HepG2 (cell line): ENCODE measurements around the gene TBATA. TPM values are rescaled to one million over a fixed set of nuclear protein-coding genes. Genes with fewer than 3 reads are reported as not detected.

Experiments
- ATAC-seq: fragments of 200-7000 bp; cut with Tn5 transposase; 3 replicates; pipeline ENCODE4 v1.9.1; 2020; ENCODE audit warnings: mild to moderate bottlenecking, moderate library complexity
- BruUV-seq: library from RNA; stranded (reverse); fragments of 400-500 nt; replicated peaks from 2 replicates; lab custom pipeline; 2021; lab: Mats Ljungman, UMichigan
- CTCF ChIA-PET: fragments of 300-600 bp; formaldehyde crosslinking; extraction: SDS; loops from one replicate; lab custom pipeline; 2021; ENCODE audit warnings: low total read pairs, inconsistent platforms, low intra/inter-chr PET ratio; lab: Yijun Ruan, JAX
- POLR2A ChIA-PET: fragments of 350-600 bp; sonication (Branson Sonifier 250); formaldehyde crosslinking; loops from one replicate; lab custom pipeline; 2020; ENCODE audit warnings: antibody characterized with exemption, inconsistent platforms; lab: Yijun Ruan, JAX
- DNase-seq: peaks from one replicate; pipeline ENCODE4 v3.0.0-alpha.2; 2015; ENCODE audit warnings: low spot score
- FAIRE-seq: peaks from 3 replicates; lab custom pipeline; 2011; peaks lifted over from hg19 to GRCh38; lab: Jason Lieb, UNC
- H2AFZ ChIP-seq: one replicate; pipeline ENCODE4 v1.6.1; 2011; ENCODE audit warnings: low read length, inconsistent platforms
- H3K27ac ChIP-seq: fragments of 300-600 bp; 3 replicates; pipeline ENCODE4 v1.8.0; 2011; ENCODE audit warnings: mixed run types, mild to moderate bottlenecking, mixed read lengths, low read length, inconsistent platforms; ENCODE audit not compliant: insufficient read depth; ENCODE audit errors: extremely low read length
- H3K27me3 ChIP-seq, 2 experiments: fragments of 200-600 bp in 1 of 2; 2 replicates in 1 of 2; 3 replicates in 1 of 2; pipeline versions ENCODE4 v1.6.0 to v1.8.0; 2011; ENCODE audit warnings: low read length in 2 of 2, mild to moderate bottlenecking in 2 of 2, moderate library complexity in 2 of 2, inconsistent platforms in 1 of 2; ENCODE audit not compliant: insufficient read depth in 2 of 2, control insufficient read depth in 1 of 2
- H3K36me3 ChIP-seq, 2 experiments: fragments of 200-600 bp in 1 of 2; replicated peaks in 1 of 2; 2 replicates in 1 of 2; 3 replicates in 1 of 2; pipeline versions ENCODE4 v1.5.1 to v1.8.0; 2011; ENCODE audit warnings: low read length in 2 of 2, inconsistent platforms in 1 of 2; ENCODE audit not compliant: insufficient read depth in 2 of 2, control insufficient read depth in 1 of 2
- H3K4me1 ChIP-seq: 2 replicates; pipeline ENCODE4 v1.5.1; 2012; ENCODE audit warnings: low read length, inconsistent platforms; ENCODE audit not compliant: insufficient read depth
- H3K4me2 ChIP-seq: 2 replicates; pipeline ENCODE4 v1.6.0; 2011; ENCODE audit warnings: low read depth, low read length, inconsistent platforms
- H3K4me3 ChIP-seq, 3 experiments: fragments of 200-600 bp in 1 of 3; sonication (generic), shearing (Covaris generic) in 1 of 3; replicated peaks in 1 of 3; 2 replicates each; pipeline ENCODE4 v1.5.1; 2011 to 2016; ENCODE audit warnings: low read length in 3 of 3, inconsistent platforms in 2 of 3, low read depth in 2 of 3, mild to moderate bottlenecking in 2 of 3, control low read depth in 1 of 3, mixed read lengths in 1 of 3; ENCODE audit not compliant: insufficient read depth in 1 of 3
- H3K79me2 ChIP-seq: one replicate; pipeline ENCODE4 v1.6.1; 2011; ENCODE audit warnings: low read length, inconsistent platforms; ENCODE audit not compliant: insufficient read depth
- H3K9ac ChIP-seq: 2 replicates; pipeline ENCODE4 v1.6.0; 2011; ENCODE audit warnings: mild to moderate bottlenecking, low read depth, low read length, inconsistent platforms; ENCODE audit not compliant: insufficient read depth
- H3K9me3 ChIP-seq: 2 replicates; pipeline ENCODE4 v1.5.1; 2012; ENCODE audit warnings: mild to moderate bottlenecking, low read length
- H4K20me1 ChIP-seq: 2 replicates; pipeline ENCODE4 v1.6.0; 2011; ENCODE audit warnings: inconsistent platforms, mild to moderate bottlenecking, low read length, moderate library complexity; ENCODE audit not compliant: insufficient read depth
- ATF7 ChIP-seq, 2 experiments: fragments of 450-650 bp in 1 of 2; sonication (generic) in 1 of 2; formaldehyde crosslinking in 1 of 2; IDR thresholded peaks; 2 replicates each; pipeline versions ENCODE4 v1.4.0 to v1.6.1; 2016 to 2020; ENCODE audit warnings: antibody characterized with exemption in 1 of 2, mild to moderate bottlenecking in 1 of 2, missing genetic modification reagents in 1 of 2
- EP300 ChIP-seq, 3 experiments: sonication (generic) in 1 of 3; formaldehyde crosslinking in 1 of 3; IDR thresholded peaks; 2 replicates each; pipeline versions ENCODE4 v1.5.1 to v1.6.1; 2011 to 2020; ENCODE audit warnings: low read depth in 2 of 3, low read length in 2 of 3, borderline replicate concordance in 1 of 3, improper control_type of control experiment in 1 of 3, mild to moderate bottlenecking in 1 of 3, missing genetic modification reagents in 1 of 3, moderate library complexity in 1 of 3
- ESRRA ChIP-seq: sonication (generic); formaldehyde crosslinking; IDR thresholded peaks from 2 replicates; pipeline ENCODE4 v1.5.1; 2020; ENCODE audit warnings: mild to moderate bottlenecking, low read depth, missing genetic modification reagents
- JUN ChIP-seq: sonication (generic); formaldehyde crosslinking; IDR thresholded peaks from 2 replicates; pipeline ENCODE4 v1.4.0; 2020; ENCODE audit warnings: mild to moderate bottlenecking, missing genetic modification reagents
- KDM2A ChIP-seq: sonication (generic); formaldehyde crosslinking; IDR thresholded peaks from 2 replicates; pipeline ENCODE4 v1.4.0; 2020; ENCODE audit warnings: low read depth, missing genetic modification reagents, borderline replicate concordance
- KMT2B ChIP-seq: IDR thresholded peaks from 2 replicates; pipeline ENCODE4 v1.6.1; 2016; ENCODE audit warnings: missing genetic modification reagents, missing compliant biosample characterization
- PHF5A ChIP-seq: IDR thresholded peaks from one replicate; pipeline ENCODE4 v1.6.1; 2018; ENCODE audit warnings: low read depth, missing genetic modification reagents; ENCODE audit not compliant: unreplicated experiment
- TSC22D2 ChIP-seq: sonication (generic); formaldehyde crosslinking; IDR thresholded peaks from 2 replicates; pipeline ENCODE4 v1.5.1; 2020; ENCODE audit warnings: missing genetic modification reagents, mild to moderate bottlenecking, borderline replicate concordance
- WIZ ChIP-seq: sonication (generic); formaldehyde crosslinking; IDR thresholded peaks from 2 replicates; pipeline ENCODE4 v1.5.1; 2020; ENCODE audit warnings: mild to moderate bottlenecking, missing genetic modification reagents
- ZNF10 ChIP-seq: sonication (generic); formaldehyde crosslinking; IDR thresholded peaks from 2 replicates; pipeline ENCODE4 v1.4.0; 2020; ENCODE audit warnings: mild to moderate bottlenecking, low read depth, missing genetic modification reagents, borderline replicate concordance
- ZNF333 ChIP-seq: sonication (generic); formaldehyde crosslinking; IDR thresholded peaks from 2 replicates; pipeline ENCODE4 v1.4.0; 2020; ENCODE audit warnings: mild to moderate bottlenecking, missing genetic modification reagents, borderline replicate concordance
- ZNF501 ChIP-seq: sonication (generic); formaldehyde crosslinking; IDR thresholded peaks from 2 replicates; pipeline ENCODE4 v1.5.1; 2020; ENCODE audit warnings: mild to moderate bottlenecking, moderate library complexity, missing genetic modification reagents
- ZNF552 ChIP-seq: sonication (generic); formaldehyde crosslinking; IDR thresholded peaks from 2 replicates; pipeline ENCODE4 v1.9.0; 2022; ENCODE audit warnings: missing genetic modification reagents, mild to moderate bottlenecking, borderline replicate concordance
- ZNF782 ChIP-seq: sonication (generic); formaldehyde crosslinking; IDR thresholded peaks from 2 replicates; pipeline ENCODE4 v1.4.0; 2020; ENCODE audit warnings: missing genetic modification reagents, mild to moderate bottlenecking, borderline replicate concordance
- ZNF790 ChIP-seq: sonication (generic); formaldehyde crosslinking; IDR thresholded peaks from 2 replicates; pipeline ENCODE4 v1.8.0; 2022; ENCODE audit warnings: missing genetic modification reagents, mild to moderate bottlenecking, borderline replicate concordance
- WGBS: methylation state at CpG from one replicate; pipeline ENCODE4 v1.1.6; 2017; ENCODE audit warnings: low lambda C conversion rate; 5-methylcytosine and 5-hydroxymethylcytosine counted together
- in situ Hi-C: cut with HindIII; loops from 2 replicates; pipeline ENCODE4 v1.10.0; 2017; ENCODE audit warnings: low pct_unique_long_range_greater_than_20kb; ENCODE audit not compliant: extremely low pct_ligation_motif_present
- intact Hi-C: fragments of 100-400 bp; cut with micrococcal nuclease; formaldehyde crosslinking; loops from one replicate; pipeline ENCODE4 v1.10.0; 2022; ENCODE audit not compliant: unreplicated experiment
- polyA plus RNA-seq, 8 experiments: library from polyadenylated mRNA; depleted of rRNA in 3 of 8; stranded (reverse) in 7 of 8; unstranded in 1 of 8; fragments of >200 nt; fragmentation: Illumina TruSeq in 4 of 8; extraction: Trizol in 4 of 8; gene quantifications; 2 replicates each; pipeline versions ENCODE4 v1.2.1 to v1.2.3, GENCODE V29; 2011 to 2016; ENCODE audit warnings: low read depth in 4 of 8, missing spikeins in 1 of 8, mixed read lengths in 1 of 8; ENCODE audit not compliant: insufficient read depth in 1 of 8
- total RNA-seq, 5 experiments: library from RNA; depleted of rRNA; stranded (reverse); fragments of >200 nt; fragmentation: Illumina TruSeq; extraction: Trizol; gene quantifications; 2 replicates each; pipeline ENCODE4 v1.2.3, GENCODE V29; 2016; ENCODE audit warnings: low read depth in 1 of 5
- TF ChIP-seq, protein P1 (sequence below): sonication (generic); formaldehyde crosslinking; IDR thresholded peaks from 2 replicates; pipeline ENCODE4 v1.5.0; 2020; ENCODE audit warnings: mild to moderate bottlenecking, missing genetic modification reagents, borderline replicate concordance

TBATA gene
- total and polyA plus RNA-seq, 2 of the 13 experiments (the other 11 are each of a cell fraction or from before 2014, with no cell fraction given), result not detected

DNA sequence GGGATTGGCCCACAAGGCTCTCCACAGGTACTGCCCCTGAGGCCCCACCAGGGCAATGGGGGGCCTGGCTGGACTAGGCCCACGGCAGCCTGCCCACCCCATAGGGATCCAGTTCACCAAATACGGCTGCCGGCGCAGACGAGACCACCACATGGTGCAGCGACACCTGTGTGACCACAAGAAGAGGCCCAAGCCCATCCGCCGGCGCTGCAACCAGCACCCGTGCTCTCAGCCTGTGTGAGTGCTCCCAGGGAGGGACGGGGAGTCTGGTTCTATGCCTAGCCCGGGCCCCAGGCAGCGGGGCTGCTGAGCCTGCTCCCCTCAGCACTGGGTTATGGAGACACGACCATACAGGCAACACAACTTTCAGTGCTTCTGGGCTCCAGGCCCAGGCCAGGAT is 33.2 kb downstream of the TBATA start (continued):
- TF ChIP-seq ZNF333 (CRISPR knock-in tag) (no peak), KMT2B (CRISPR knock-in tag) (no peak), ZNF501 (CRISPR knock-in tag) (no peak), JUN (CRISPR knock-in tag) (no peak), EP300 (IDR thresholded peaks at IDR 0.05; ENCODE audit: low read depth in 2 of 2, low read length in 2 of 2) (no peak), EP300 (CRISPR knock-in tag; IDR thresholded peaks at IDR 0.05; ENCODE audit: borderline replicate concordance) (no peak), ZNF790 (CRISPR knock-in tag) (no peak)

DNA sequence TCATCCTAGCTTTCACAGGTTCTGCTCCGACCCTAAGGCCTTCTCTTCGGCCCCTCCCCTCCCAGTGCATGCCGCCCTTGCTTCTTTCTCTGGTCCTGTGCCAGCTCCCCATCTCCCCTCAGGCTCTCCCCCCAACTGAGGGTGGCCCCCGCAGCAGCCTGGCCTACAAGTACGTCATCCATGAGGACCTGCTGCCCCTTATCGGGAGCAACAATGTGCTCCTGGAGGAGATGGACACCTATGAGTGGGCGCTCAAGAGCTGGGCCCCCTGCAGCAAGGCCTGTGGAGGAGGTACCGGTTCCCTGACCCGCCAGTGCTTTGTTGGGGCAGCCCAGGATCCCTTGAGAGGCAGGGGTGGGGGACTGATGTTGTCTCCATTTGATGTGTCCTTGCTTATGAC is 33.8 kb downstream of the TBATA start:
- Histone ChIP-seq H3K4me1 (no peaks in the 10 kb centered on the region), H3K27me3 (no peaks in the 10 kb centered on the region), H2AFZ (no peak overlapping the region), H4K20me1 (no peaks in the 10 kb centered on the region), H3K27ac (no peak overlapping the region), H3K9ac (no peak overlapping the region), H3K79me2 (no peaks in the 10 kb centered on the region), H3K9me3 (no peaks in the 10 kb centered on the region), H3K36me3 (no peaks in the 10 kb centered on the region), H3K4me2 (no peak overlapping the region), H3K4me3 (no peak overlapping the region)
- ATAC-seq (no peak), FAIRE-seq (no peak), DNase-seq (no peak)
- in situ Hi-C loops (no loop called here), intact Hi-C loops (no loop called here)
- no TSS peak for BruUV-seq
- WGBS, result 47% methylated on average over 9 of the region's 9 CpGs
- ChIA-PET POLR2A (no interaction called here), CTCF (no interaction called here)
- no peak for TF ChIP-seq ZNF552
- no peak for TF ChIP-seq ATF7 (IDR thresholded peaks at IDR 0.05)
- TF ChIP-seq ATF7 (CRISPR knock-in tag; IDR thresholded peaks at IDR 0.05), result no peak
- no peak for TF ChIP-seq ZNF10
- no peak for TF ChIP-seq PHF5A (CRISPR knock-in tag)
- no peak for TF ChIP-seq KDM2A
- TF ChIP-seq, protein P1, sequence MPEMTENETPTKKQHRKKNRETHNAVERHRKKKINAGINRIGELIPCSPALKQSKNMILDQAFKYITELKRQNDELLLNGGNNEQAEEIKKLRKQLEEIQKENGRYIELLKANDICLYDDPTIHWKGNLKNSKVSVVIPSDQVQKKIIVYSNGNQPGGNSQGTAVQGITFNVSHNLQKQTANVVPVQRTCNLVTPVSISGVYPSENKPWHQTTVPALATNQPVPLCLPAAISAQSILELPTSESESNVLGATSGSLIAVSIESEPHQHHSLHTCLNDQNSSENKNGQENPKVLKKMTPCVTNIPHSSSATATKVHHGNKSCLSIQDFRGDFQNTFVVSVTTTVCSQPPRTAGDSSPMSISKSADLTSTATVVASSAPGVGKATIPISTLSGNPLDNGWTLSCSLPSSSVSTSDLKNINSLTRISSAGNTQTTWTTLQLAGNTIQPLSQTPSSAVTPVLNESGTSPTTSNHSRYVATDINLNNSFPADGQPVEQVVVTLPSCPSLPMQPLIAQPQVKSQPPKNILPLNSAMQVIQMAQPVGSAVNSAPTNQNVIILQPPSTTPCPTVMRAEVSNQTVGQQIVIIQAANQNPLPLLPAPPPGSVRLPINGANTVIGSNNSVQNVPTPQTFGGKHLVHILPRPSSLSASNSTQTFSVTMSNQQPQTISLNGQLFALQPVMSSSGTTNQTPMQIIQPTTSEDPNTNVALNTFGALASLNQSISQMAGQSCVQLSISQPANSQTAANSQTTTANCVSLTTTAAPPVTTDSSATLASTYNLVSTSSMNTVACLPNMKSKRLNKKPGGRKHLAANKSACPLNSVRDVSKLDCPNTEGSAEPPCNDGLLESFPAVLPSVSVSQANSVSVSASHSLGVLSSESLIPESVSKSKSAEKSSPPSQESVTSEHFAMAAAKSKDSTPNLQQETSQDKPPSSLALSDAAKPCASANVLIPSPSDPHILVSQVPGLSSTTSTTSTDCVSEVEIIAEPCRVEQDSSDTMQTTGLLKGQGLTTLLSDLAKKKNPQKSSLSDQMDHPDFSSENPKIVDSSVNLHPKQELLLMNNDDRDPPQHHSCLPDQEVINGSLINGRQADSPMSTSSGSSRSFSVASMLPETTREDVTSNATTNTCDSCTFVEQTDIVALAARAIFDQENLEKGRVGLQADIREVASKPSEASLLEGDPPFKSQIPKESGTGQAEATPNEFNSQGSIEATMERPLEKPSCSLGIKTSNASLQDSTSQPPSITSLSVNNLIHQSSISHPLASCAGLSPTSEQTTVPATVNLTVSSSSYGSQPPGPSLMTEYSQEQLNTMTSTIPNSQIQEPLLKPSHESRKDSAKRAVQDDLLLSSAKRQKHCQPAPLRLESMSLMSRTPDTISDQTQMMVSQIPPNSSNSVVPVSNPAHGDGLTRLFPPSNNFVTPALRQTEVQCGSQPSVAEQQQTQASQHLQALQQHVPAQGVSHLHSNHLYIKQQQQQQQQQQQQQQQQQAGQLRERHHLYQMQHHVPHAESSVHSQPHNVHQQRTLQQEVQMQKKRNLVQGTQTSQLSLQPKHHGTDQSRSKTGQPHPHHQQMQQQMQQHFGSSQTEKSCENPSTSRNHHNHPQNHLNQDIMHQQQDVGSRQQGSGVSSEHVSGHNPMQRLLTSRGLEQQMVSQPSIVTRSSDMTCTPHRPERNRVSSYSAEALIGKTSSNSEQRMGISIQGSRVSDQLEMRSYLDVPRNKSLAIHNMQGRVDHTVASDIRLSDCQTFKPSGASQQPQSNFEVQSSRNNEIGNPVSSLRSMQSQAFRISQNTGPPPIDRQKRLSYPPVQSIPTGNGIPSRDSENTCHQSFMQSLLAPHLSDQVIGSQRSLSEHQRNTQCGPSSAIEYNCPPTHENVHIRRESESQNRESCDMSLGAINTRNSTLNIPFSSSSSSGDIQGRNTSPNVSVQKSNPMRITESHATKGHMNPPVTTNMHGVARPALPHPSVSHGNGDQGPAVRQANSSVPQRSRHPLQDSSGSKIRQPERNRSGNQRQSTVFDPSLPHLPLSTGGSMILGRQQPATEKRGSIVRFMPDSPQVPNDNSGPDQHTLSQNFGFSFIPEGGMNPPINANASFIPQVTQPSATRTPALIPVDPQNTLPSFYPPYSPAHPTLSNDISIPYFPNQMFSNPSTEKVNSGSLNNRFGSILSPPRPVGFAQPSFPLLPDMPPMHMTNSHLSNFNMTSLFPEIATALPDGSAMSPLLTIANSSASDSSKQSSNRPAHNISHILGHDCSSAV, result no peak
- TF ChIP-seq ESRRA (CRISPR knock-in tag), result no peak
- no peak for TF ChIP-seq ZNF782 (CRISPR knock-in tag)
- no peak for TF ChIP-seq WIZ (CRISPR knock-in tag)
- no peak for TF ChIP-seq TSC22D2 (CRISPR knock-in tag)
